Activated T-helper 1 cell treated with anti-CD3 and anti-CD28 coated beads, Interleukin-12 subunit alpha, Interleukin-12 subunit beta, Interleukin-2, Interleukin-4 antibody, amounts not matched to agents 30 ng/mL and 10 ng/mL and 1 ng/mL, durations not matched to agents 14 hours and 24 hours and 36 hours (primary cell): Measurements from ENCODE around the gene TNS2. TPM values are rescaled to one million over a fixed set of nuclear protein-coding genes. Genes with fewer than 3 reads are reported as not detected.

ENCODE experiments used
- DNase-seq: peaks from one replicate; pipeline ENCODE4 v3.0.0; 2021; ENCODE audit warnings: low spot score
- H3K27ac Mint-ChIP-seq: one replicate; pipeline ENCODE4 v1.8.0; 2021; ENCODE audit warnings: mild to moderate bottlenecking, mixed read lengths
- H3K27me3 Mint-ChIP-seq: one replicate; pipeline ENCODE4 v1.8.0; 2022; ENCODE audit warnings: mild to moderate bottlenecking, moderate library complexity, mixed read lengths; ENCODE audit not compliant: insufficient read depth
- H3K36me3 Mint-ChIP-seq: one replicate; pipeline ENCODE4 v1.8.0; 2021; ENCODE audit warnings: low read depth, mixed read lengths
- H3K4me1 Mint-ChIP-seq: one replicate; pipeline ENCODE4 v1.8.0; 2021; ENCODE audit warnings: low read depth, mixed read lengths
- H3K4me3 Mint-ChIP-seq: one replicate; pipeline ENCODE4 v1.8.0; 2021; ENCODE audit warnings: mild to moderate bottlenecking, moderate library complexity, mixed read lengths
- H3K9me3 Mint-ChIP-seq: one replicate; pipeline ENCODE4 v1.8.0; 2021; ENCODE audit warnings: mixed read lengths
- intact Hi-C: fragments of 100-400 bp; cut with micrococcal nuclease; formaldehyde crosslinking; loops from one replicate; pipeline ENCODE4 v1.15.1; 2024
- total RNA-seq: library from RNA; stranded (reverse); gene quantifications from 2 replicates; pipeline ENCODE4 v1.2.3, GENCODE V29; 2022

The TNS2 gene
- total RNA-seq, 1 donor from 2014 or later: 2.7 TPM

DNA sequence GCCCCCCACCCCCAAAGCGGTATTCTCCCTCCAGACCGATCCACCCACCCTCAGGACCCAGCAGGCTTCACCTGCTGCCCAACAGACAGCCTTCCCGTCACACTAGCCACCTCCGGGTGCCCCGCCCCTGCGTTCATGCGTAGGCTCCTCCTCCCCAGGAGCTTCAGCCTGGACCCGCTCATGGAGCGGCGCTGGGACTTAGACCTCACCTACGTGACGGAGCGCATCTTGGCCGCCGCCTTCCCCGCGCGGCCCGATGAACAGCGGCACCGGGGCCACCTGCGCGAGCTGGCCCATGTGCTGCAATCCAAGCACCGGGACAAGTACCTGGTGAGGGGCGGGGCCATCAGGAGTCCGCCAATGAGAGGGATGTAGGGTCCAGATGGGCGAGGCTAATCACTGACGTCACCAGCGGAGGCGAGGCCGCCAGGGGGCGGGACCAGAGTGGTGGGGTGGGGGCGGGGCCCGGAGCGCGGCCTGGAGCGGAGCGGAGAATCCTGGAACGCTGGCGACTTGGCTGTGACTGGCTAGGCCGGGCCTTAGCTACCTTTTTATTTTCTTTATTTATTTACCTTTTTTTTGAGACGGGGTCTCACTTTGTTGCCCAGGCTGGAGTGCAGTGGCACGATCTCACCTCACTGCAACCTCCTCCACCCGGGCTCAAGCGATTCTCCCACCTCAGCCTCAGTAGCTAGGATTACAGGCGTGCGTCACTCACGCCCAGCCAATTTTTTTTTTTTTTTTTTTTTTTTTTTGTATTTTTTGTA, 4.4 kb downstream of the TNS2 start:
- Mint-ChIP-seq H3K27ac (peak overlapping the region; percentile 93), H3K27me3 (no peaks in the 10 kb centered on the region), H3K9me3 (no peaks in the 10 kb centered on the region), H3K4me1 (peaks cover 18% of the 10 kb centered on the region), H3K36me3 (no peaks in the 10 kb centered on the region), H3K4me3 (peak overlapping the region; percentile 93)
- DNase-seq: peak; percentile 87
- intact Hi-C loops: loop anchor here (1.0 to 5.0 kb wide), 5 partner anchors 8 to 163 kb away; partner anchors contain the start of genes EIF4B and SPRYD3

- intact Hi-C loops: no loop called here
- no peaks in the 10 kb centered on the region for H3K27me3 Mint-ChIP-seq
- no peaks in the 10 kb centered on the region for H3K9me3 Mint-ChIP-seq
- peaks cover 15% of the 10 kb centered on the region for H3K4me1 Mint-ChIP-seq
- peak overlapping the region; percentile 63 for H3K4me3 Mint-ChIP-seq
- no peaks in the 10 kb centered on the region for H3K36me3 Mint-ChIP-seq
- DNase-seq: no peak
- H3K27ac Mint-ChIP-seq: no peak overlapping the region
Measured at GRCh38 chr12:53055471-53056266, 5.8 kb downstream of the TNS2 start.

DNA sequence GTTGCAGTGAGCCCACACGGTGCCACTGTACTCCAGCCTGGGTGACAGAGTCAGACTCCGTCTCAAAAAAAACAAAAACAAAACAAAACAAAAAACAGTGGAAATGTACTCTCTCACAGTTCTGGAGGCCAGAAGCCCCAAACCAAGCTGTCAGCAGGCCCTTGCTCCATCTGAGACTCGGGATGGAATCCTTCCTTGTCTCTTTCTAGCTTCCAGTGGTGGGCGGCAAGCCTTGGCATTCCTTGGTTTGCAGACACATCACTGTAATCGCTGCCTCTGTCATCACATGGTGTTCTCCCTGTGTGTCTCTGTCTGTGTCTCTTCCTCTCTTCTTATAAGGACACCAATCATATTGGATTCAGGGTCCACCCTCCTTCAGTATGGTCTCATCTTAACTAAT, 6.4 kb downstream of the TNS2 start:
- H3K4me1 Mint-ChIP-seq: peaks cover 11% of the 10 kb centered on the region
- no peaks in the 10 kb centered on the region for H3K27me3 Mint-ChIP-seq
- no peaks in the 10 kb centered on the region for H3K36me3 Mint-ChIP-seq
- intact Hi-C loops: no loop called here
- DNase-seq: no peak
- no peak overlapping the region for H3K27ac Mint-ChIP-seq
- H3K4me3 Mint-ChIP-seq: no peak overlapping the region
- no peaks in the 10 kb centered on the region for H3K9me3 Mint-ChIP-seq

DNA sequence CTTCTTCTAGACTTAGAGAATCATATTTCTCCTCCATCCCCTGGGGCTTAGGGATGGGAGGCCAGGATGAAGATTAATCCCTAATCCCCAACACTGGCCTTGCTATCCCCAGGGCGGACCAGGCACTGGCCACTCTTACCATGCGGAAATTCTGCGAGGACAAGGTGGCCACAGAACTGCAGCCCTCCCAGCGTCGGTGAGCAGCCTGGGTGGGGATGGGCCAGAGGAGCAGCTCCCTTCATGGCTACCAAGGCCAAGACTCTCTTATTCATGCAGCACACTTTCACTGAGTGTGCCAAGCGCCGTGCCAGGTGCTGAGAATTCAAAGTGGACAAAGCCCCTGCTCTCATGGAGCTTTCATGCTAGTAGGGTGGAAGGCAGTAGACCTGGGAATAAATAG, 7.0 kb downstream of the TNS2 start:
- intact Hi-C loops: no loop called here
- no peak overlapping the region for H3K4me3 Mint-ChIP-seq
- H3K36me3 Mint-ChIP-seq: no peaks in the 10 kb centered on the region
- no peak overlapping the region for H3K27ac Mint-ChIP-seq
- H3K9me3 Mint-ChIP-seq: no peaks in the 10 kb centered on the region
- H3K27me3 Mint-ChIP-seq: no peaks in the 10 kb centered on the region
- peaks cover 10% of the 10 kb centered on the region for H3K4me1 Mint-ChIP-seq
- no peak for DNase-seq

DNA sequence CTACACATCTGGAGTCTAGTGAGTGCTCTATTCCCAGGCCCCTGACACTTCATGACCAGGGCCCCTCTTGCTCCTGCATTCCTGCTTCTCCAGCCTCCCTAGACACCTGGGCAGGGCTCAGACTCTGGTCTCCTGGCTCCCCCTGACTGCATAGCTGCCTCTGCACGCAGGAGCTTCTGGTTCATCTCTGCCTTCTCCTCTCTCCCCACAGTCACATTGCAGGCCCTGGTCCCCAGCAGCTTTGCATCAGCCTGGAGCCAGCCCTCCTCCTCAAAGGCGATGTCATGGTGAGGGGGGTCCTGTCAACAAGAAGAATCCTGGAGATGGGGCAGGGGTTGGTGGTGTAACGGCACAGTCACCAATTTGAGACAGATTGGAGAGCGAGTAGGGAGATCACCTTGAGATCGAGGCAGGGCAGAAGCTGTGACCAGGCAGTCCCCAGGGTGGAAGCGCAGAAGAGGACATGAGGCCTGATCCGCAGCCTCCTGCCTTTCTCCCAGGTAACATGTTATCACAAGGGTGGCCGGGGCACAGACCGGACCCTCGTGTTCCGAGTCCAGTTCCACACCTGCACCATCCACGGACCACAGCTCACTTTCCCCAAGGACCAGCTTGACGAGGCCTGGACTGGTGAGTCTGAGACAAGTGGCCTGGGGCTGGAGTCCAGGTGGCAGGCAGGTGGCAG, 8.1 kb downstream of the TNS2 start:
- peaks cover 10% of the 10 kb centered on the region for H3K4me1 Mint-ChIP-seq
- no peak overlapping the region for H3K27ac Mint-ChIP-seq
- H3K9me3 Mint-ChIP-seq: no peaks in the 10 kb centered on the region
- H3K4me3 Mint-ChIP-seq: no peak overlapping the region
- no peaks in the 10 kb centered on the region for H3K27me3 Mint-ChIP-seq
- intact Hi-C loops: no loop called here
- H3K36me3 Mint-ChIP-seq: no peaks in the 10 kb centered on the region
- DNase-seq: no peak

GRCh38 chr12:53058674-53059433, 9.0 kb downstream of the TNS2 start:
- Mint-ChIP-seq H3K4me1 (peaks cover 5% of the 10 kb centered on the region), H3K9me3 (no peaks in the 10 kb centered on the region), H3K27me3 (no peaks in the 10 kb centered on the region), H3K36me3 (no peaks in the 10 kb centered on the region), H3K27ac (no peak overlapping the region), H3K4me3 (no peak overlapping the region)
- intact Hi-C loops: no loop called here
- no peak for DNase-seq

- no peaks in the 10 kb centered on the region for H3K4me1 Mint-ChIP-seq
- H3K9me3 Mint-ChIP-seq: no peaks in the 10 kb centered on the region
- peaks cover 3% of the 10 kb centered on the region for H3K36me3 Mint-ChIP-seq
- intact Hi-C loops: no loop called here
- H3K4me3 Mint-ChIP-seq: no peak overlapping the region
- H3K27ac Mint-ChIP-seq: no peak overlapping the region
- no peaks in the 10 kb centered on the region for H3K27me3 Mint-ChIP-seq
- no peak for DNase-seq
Measured at GRCh38 chr12:53059434-53060063, 9.7 kb downstream of the TNS2 start.

- Mint-ChIP-seq H3K4me3 (no peak overlapping the region), H3K4me1 (no peaks in the 10 kb centered on the region), H3K27ac (no peak overlapping the region), H3K27me3 (no peaks in the 10 kb centered on the region), H3K9me3 (no peaks in the 10 kb centered on the region), H3K36me3 (peaks cover 6% of the 10 kb centered on the region)
- DNase-seq: no peak
- intact Hi-C loops: no loop called here
Measured at GRCh38 chr12:53060064-53060720, 10.3 kb downstream of the TNS2 start.

DNA sequence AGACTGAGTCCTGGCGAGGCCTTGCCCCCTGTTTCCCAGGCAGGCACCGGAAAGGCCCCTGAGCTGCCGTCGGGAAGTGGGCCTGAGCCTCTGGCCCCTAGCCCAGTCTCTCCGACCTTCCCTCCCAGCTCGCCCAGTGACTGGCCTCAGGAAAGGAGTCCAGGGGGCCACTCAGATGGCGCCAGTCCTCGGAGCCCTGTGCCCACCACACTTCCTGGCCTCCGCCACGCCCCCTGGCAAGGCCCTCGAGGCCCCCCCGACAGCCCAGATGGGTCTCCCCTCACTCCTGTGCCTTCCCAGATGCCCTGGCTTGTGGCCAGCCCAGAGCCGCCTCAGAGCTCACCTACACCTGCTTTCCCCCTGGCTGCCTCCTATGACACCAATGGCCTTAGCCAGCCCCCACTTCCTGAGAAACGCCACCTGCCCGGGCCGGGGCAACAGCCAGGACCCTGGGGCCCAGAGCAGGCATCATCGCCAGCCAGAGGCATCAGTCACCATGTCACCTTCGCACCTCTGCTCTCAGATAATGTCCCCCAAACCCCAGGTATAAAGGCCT, 10.9 kb downstream of the TNS2 start:
- no peaks in the 10 kb centered on the region for H3K9me3 Mint-ChIP-seq
- intact Hi-C loops: no loop called here
- H3K4me3 Mint-ChIP-seq: no peak overlapping the region
- H3K27me3 Mint-ChIP-seq: no peaks in the 10 kb centered on the region
- peaks cover under 1% of the 10 kb centered on the region for H3K4me1 Mint-ChIP-seq
- DNase-seq: no peak
- peaks cover 6% of the 10 kb centered on the region for H3K36me3 Mint-ChIP-seq
- no peak overlapping the region for H3K27ac Mint-ChIP-seq

GRCh38 chr12:53061404-53062010, 11.6 kb downstream of the TNS2 start:
- DNase-seq: no peak
- Mint-ChIP-seq H3K4me1 (peaks cover 5% of the 10 kb centered on the region), H3K27ac (no peak overlapping the region), H3K4me3 (no peak overlapping the region), H3K9me3 (no peaks in the 10 kb centered on the region), H3K27me3 (no peaks in the 10 kb centered on the region), H3K36me3 (peaks cover 12% of the 10 kb centered on the region)
- intact Hi-C loops: no loop called here
